Measurements from ENCODE around the gene REN.

DNA sequence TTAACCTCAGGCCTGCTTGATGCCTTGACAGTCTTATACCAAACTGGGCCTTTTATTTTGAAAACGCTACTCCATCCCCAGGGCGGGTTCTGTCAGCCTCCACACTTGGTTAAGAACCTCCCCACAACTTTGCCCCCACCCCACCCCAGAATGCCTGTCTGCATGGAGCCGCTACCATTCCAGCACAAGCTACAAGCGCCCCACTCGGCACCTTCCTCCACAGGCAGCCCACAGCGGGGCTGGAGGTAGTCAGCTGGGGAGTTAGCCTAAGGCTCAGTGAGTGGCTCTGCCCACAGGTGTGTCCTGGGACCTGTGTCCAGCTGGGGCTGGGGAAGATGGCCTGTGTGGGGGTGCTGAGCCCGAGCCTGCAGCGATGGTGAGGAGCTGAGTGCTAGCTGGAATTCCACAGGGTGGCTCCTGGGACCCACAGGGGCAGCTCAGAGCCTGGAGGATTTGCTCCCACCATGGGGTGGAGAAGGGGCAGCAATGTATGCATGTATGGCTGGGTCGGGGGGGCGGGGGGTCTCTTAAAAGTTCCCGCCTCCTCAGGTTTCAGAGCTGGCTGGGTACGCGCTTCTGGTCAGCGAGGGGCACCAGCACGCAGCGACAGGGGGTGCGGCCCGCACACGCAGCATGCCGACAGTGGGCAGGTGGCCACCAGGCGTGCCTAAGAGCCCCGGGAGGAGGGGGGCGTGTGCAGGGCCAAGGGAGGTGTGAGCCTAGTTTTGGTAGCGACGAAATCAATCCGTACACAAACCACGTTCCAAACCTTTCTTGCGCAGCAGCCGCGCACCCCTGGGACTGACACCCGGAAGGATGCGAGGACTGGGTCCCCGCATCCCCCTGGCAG is 15.2 kb downstream of the REN start:
- TF ChIP-seq, protein P1, sequence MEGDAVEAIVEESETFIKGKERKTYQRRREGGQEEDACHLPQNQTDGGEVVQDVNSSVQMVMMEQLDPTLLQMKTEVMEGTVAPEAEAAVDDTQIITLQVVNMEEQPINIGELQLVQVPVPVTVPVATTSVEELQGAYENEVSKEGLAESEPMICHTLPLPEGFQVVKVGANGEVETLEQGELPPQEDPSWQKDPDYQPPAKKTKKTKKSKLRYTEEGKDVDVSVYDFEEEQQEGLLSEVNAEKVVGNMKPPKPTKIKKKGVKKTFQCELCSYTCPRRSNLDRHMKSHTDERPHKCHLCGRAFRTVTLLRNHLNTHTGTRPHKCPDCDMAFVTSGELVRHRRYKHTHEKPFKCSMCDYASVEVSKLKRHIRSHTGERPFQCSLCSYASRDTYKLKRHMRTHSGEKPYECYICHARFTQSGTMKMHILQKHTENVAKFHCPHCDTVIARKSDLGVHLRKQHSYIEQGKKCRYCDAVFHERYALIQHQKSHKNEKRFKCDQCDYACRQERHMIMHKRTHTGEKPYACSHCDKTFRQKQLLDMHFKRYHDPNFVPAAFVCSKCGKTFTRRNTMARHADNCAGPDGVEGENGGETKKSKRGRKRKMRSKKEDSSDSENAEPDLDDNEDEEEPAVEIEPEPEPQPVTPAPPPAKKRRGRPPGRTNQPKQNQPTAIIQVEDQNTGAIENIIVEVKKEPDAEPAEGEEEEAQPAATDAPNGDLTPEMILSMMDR (IDR thresholded peaks at IDR 0.05; ENCODE audit: insufficient read depth, low read length) = no peak
- no peak for TF ChIP-seq POLR2AphosphoS5 (IDR thresholded peaks at IDR 0.05; ENCODE audit: low read depth)
- TF ChIP-seq, protein P2, sequence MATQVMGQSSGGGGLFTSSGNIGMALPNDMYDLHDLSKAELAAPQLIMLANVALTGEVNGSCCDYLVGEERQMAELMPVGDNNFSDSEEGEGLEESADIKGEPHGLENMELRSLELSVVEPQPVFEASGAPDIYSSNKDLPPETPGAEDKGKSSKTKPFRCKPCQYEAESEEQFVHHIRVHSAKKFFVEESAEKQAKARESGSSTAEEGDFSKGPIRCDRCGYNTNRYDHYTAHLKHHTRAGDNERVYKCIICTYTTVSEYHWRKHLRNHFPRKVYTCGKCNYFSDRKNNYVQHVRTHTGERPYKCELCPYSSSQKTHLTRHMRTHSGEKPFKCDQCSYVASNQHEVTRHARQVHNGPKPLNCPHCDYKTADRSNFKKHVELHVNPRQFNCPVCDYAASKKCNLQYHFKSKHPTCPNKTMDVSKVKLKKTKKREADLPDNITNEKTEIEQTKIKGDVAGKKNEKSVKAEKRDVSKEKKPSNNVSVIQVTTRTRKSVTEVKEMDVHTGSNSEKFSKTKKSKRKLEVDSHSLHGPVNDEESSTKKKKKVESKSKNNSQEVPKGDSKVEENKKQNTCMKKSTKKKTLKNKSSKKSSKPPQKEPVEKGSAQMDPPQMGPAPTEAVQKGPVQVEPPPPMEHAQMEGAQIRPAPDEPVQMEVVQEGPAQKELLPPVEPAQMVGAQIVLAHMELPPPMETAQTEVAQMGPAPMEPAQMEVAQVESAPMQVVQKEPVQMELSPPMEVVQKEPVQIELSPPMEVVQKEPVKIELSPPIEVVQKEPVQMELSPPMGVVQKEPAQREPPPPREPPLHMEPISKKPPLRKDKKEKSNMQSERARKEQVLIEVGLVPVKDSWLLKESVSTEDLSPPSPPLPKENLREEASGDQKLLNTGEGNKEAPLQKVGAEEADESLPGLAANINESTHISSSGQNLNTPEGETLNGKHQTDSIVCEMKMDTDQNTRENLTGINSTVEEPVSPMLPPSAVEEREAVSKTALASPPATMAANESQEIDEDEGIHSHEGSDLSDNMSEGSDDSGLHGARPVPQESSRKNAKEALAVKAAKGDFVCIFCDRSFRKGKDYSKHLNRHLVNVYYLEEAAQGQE (IDR thresholded peaks at IDR 0.05; ENCODE audit: insufficient replicate concordance, low read depth) = no peak

Measured in HL-60 (cell line).